ENCODE results near the gene PIGQ.

The PIGQ gene

DNA sequence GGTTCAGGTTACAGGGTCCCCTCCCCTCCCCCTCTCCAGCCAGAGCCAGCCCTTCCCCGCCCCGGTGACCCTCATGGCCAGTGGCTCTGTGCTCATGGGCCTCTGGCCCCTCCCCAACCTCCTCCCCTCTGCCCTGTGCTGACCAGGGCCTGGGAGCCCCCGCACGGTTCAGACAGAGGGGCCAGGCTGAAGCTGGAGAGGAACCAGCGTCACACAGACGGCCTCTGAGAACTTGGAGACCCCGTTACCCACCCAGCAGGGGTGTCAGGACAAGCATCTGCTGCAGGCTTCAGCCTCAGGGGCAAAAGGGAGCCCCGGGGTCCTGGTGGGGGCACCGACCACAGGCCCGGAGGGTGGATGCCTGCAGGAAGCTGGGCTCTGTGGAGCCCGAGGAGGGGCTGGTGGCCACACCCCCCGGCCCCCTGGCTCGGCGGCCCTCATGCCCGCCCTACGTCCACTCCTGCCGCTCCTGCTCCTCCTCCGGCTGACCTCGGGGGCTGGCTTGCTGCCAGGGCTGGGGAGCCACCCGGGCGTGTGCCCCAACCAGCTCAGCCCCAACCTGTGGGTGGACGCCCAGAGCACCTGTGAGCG lies 61.1 kb downstream of the PIGQ start, which contains the start of gene WFIKKN1:
TSS of gene WFIKKN1 (plus strand) at position 171 of the 591 bp plus-strand sequence. CDS start at position 440, 269 bp downstream.
- no peak for DNase-seq

DNA sequence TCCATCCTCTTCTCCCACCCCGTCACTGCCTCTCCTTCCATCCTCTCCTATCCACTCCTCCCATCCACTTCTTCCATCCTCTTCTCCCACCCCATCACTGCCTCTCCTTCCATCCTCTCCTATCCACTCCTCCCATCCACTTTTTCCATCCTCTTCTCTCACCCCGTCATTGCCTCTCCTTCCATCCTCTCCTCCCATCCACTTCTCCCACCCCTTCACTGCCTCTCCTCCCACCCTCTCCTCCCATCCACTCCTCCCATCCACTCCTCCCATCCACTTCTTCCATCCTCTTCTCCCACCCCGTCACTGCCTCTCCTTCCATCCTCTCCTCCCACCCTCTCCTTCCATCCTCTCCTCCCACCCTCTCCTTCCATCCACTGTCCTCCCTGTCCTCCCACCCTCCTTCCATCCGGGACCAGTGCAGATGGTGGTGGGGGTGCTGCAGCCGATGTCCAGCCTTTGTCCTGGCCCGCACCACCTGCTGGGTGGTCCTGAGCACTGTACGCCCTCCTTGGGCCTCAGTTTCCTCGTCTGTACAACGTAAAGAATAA lies 62.1 kb downstream of the PIGQ start:
- DNase-seq: no peak

DNA sequence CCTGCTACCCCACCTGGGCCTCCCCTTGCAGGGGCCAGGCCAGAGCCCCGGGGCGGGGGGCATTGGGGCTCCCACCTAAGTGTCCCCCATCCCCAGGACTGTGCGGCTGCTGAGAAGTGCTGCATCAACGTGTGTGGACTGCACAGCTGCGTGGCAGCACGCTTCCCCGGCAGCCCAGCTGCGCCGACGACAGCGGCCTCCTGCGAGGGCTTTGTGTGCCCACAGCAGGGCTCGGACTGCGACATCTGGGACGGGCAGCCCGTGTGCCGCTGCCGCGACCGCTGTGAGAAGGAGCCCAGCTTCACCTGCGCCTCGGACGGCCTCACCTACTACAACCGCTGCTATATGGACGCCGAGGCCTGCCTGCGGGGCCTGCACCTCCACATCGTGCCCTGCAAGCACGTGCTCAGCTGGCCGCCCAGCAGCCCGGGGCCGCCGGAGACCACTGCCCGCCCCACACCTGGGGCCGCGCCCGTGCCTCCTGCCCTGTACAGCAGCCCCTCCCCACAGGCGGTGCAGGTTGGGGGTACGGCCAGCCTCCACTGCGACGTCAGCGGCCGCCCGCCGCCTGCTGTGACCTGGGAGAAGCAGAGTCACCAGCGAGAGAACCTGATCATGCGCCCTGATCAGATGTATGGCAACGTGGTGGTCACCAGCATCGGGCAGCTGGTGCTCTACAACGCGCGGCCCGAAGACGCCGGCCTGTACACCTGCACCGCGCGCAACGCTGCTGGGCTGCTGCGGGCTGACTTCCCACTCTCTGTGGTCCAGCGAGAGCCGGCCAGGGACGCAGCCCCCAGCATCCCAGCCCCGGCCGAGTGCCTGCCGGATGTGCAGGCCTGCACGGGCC lies 62.9 kb downstream of the PIGQ start:
- no peak for DNase-seq

DNA sequence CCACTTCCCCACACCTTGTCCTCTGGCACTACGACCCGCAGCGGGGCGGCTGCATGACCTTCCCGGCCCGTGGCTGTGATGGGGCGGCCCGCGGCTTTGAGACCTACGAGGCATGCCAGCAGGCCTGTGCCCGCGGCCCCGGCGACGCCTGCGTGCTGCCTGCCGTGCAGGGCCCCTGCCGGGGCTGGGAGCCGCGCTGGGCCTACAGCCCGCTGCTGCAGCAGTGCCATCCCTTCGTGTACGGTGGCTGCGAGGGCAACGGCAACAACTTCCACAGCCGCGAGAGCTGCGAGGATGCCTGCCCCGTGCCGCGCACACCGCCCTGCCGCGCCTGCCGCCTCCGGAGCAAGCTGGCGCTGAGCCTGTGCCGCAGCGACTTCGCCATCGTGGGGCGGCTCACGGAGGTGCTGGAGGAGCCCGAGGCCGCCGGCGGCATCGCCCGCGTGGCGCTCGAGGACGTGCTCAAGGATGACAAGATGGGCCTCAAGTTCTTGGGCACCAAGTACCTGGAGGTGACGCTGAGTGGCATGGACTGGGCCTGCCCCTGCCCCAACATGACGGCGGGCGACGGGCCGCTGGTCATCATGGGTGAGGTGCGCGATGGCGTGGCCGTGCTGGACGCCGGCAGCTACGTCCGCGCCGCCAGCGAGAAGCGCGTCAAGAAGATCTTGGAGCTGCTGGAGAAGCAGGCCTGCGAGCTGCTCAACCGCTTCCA lies 63.7 kb downstream of the PIGQ start:
- DNase-seq: no peak

All from suppressor macrophage treated with lipopolysaccharide for 4 hours (primary cell).